AG09309 (cell line): Measurements from ENCODE around the gene NELFCD.
"Not testable (repeated sequence)": the region's sequence is repeated elsewhere in the genome, so short reads cannot be mapped to it uniquely, and the experiment has no call there.

Experiments
- DNase-seq: peaks from one replicate; pipeline ENCODE4 v3.0.0-alpha.2; 2010; ENCODE audit warnings: low read depth
- H3K4me3 ChIP-seq: 2 replicates; pipeline ENCODE4 v1.5.1; 2011; ENCODE audit warnings: mild to moderate bottlenecking, low read depth, low read length, moderate library complexity; ENCODE audit not compliant: control insufficient read depth
- CTCF ChIP-seq: IDR thresholded peaks from 2 replicates; pipeline ENCODE4 v1.5.1; 2011; ENCODE audit warnings: mild to moderate bottlenecking, low read depth, low read length, inconsistent platforms; ENCODE audit not compliant: insufficient read depth, control insufficient read depth; ENCODE audit errors: missing control alignments

The NELFCD gene

GRCh38 chr20:59039233-59039632 is 58.2 kb downstream of the NELFCD start:
- no peak for DNase-seq
- TF ChIP-seq CTCF = no peak
- H3K4me3 ChIP-seq = no peak overlapping the region

GRCh38 chr20:59040667-59041066 is 59.6 kb downstream of the NELFCD start:
- TF ChIP-seq CTCF = no peak
- DNase-seq = no peak
- H3K4me3 ChIP-seq = no peak overlapping the region

DNA sequence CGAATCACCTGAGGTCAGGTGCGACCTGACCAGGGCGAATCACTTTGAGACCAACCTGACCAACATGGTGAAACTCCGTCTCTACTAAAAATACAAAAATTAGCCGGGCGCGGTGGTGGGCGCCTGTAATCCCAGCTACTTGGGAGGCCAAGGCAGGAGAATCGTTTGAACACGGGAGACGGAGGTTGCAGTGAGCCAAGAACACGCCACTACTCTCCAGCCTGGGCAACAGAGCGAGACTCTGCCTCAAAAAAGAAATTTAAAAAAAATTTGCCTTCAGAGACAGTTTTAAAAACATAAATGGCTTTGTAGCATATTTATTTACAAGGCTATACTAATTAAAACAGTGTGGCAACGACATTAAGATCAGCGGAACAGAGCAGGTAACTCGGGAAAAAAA is 60.4 kb downstream of the NELFCD start:
- not testable (repeated sequence) for DNase-seq
- H3K4me3 ChIP-seq = peak overlapping the region; percentile 90

GRCh38 chr20:59042151-59042795 is 61.2 kb downstream of the NELFCD start, which contains the start of gene PRELID3B:
PRELID3B (minus strand) TSS chr20:59042786; CDS start chr20:59042730, 56 bp downstream.
- TF ChIP-seq CTCF = no peak
- DNase-seq = no peak
- peak within 1 kb of the TSS; percentile 90 for H3K4me3 ChIP-seq

DNA sequence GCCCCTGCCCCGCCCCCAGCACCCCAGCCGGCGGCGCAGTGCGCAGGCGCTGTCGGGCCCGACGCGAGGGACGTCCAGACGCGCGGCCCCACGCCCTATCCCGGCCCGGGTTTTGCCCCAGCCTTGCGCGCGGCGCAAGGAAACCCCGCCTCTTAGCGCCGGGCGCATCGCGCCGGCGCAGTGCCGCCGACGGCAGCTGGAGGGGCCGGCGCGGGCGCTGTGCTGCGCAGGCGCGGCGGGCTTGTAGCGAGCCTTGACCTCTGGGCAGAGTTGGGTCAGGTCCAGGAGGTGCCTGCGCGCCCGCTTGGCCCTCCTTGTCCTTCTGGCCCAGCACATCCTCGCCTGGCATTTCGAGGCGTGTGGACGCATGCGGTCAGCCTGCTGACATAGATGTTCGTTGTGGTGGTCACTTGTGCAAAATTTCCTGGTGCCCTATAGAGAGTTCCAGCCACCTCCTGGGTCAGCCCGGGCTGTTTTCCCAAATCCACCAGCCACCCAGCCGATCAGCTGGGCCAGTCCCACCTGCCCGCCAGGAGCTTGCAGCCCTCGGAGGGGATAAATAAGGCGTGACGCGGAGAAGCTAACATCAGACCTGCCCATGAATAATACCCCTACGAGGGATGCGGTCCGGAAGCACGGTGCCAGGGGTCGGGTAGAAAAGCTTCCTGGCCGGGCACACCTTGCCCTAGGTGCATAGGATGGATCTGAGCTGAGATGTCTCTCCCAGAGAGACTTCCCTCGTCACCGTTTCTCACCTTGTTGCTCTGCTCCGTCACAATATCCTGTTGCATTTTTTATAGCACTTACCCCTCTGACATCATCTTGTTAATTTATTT is 62.0 kb downstream of the NELFCD start:
- DNase-seq = no peak
- peak overlapping the region; percentile 90 for H3K4me3 ChIP-seq
- no peak for TF ChIP-seq CTCF

- no peak for DNase-seq
- no peak overlapping the region for H3K4me3 ChIP-seq
These were observed 62.6 kb downstream of the NELFCD start for GRCh38 chr20:59043698-59044097.

More at GRCh38 chr20:59043698-59044097, 62.6 kb downstream of the NELFCD start:
- no peak for TF ChIP-seq CTCF
